ENCODE measurements around the gene CSMD2.

Gene CSMD2

GRCh38 chr1:33617451-33617850, 547.6 kb downstream of the CSMD2 start:
- Histone ChIP-seq H3K9me3 (ENCODE audit: insufficient read depth, low read length) (no peaks in the 10 kb centered on the region), H3K4me3 (ENCODE audit: insufficient read length, low read depth) (no peak overlapping the region), H3K36me3 (ENCODE audit: insufficient read depth, insufficient read length, low read length) (no peaks in the 10 kb centered on the region), H3K4me1 (ENCODE audit: insufficient read depth, insufficient read length) (no peaks in the 10 kb centered on the region), H3K9ac (ENCODE audit: insufficient read length, low read depth) (no peak overlapping the region), H3K27me3 (ENCODE audit: insufficient read depth, insufficient read length) (no peaks in the 10 kb centered on the region)
- DNase-seq (ENCODE audit: low read depth, low spot score) = no peak
- TF ChIP-seq ZNF274 (IDR thresholded peaks at IDR 0.05; ENCODE audit: low read depth, low read length) (no peak), YY1 (IDR thresholded peaks at IDR 0.05; ENCODE audit: insufficient read depth, insufficient read length) (no peak), SUZ12 (IDR thresholded peaks at IDR 0.05; ENCODE audit: extremely low read depth, insufficient read depth, insufficient read length) (no peak)

DNA sequence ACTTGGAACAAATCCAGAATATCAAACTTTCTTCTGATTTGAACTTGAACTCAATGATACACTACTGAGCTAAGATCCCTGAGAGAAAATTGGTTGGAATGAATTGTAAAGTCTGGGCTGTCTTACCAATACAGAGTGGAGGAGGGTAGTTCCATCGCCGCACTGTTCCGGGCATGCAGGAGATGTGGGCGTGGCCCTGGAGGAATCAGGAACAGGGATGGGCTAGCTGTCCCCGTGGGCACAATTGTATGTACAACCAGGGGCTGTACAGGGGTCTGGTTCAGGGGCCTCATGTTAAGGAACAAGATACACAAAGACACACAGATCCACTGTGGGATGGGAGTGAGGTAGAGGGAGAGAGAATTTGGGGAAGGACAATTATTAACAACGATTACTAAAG, 548.2 kb downstream of the CSMD2 start:
- Histone ChIP-seq H3K36me3 (ENCODE audit: insufficient read depth, insufficient read length, low read length) (no peaks in the 10 kb centered on the region), H3K27me3 (ENCODE audit: insufficient read depth, insufficient read length) (no peaks in the 10 kb centered on the region), H3K9me3 (ENCODE audit: insufficient read depth, low read length) (no peaks in the 10 kb centered on the region), H3K4me3 (ENCODE audit: insufficient read length, low read depth) (no peak overlapping the region), H3K4me1 (ENCODE audit: insufficient read depth, insufficient read length) (no peaks in the 10 kb centered on the region), H3K9ac (ENCODE audit: insufficient read length, low read depth) (no peak overlapping the region)
- TF ChIP-seq SUZ12 (IDR thresholded peaks at IDR 0.05; ENCODE audit: extremely low read depth, insufficient read depth, insufficient read length) (no peak), ZNF274 (IDR thresholded peaks at IDR 0.05; ENCODE audit: low read depth, low read length) (no peak), YY1 (IDR thresholded peaks at IDR 0.05; ENCODE audit: insufficient read depth, insufficient read length) (no peak)
- DNase-seq (ENCODE audit: low read depth, low spot score) = no peak

GRCh38 chr1:33615546-33615945, 549.5 kb downstream of the CSMD2 start:
- TF ChIP-seq SUZ12 (IDR thresholded peaks at IDR 0.05; ENCODE audit: extremely low read depth, insufficient read depth, insufficient read length) (no peak), ZNF274 (IDR thresholded peaks at IDR 0.05; ENCODE audit: low read depth, low read length) (no peak), YY1 (IDR thresholded peaks at IDR 0.05; ENCODE audit: insufficient read depth, insufficient read length) (no peak)
- Histone ChIP-seq H3K36me3 (ENCODE audit: insufficient read depth, insufficient read length, low read length) (no peaks in the 10 kb centered on the region), H3K9me3 (ENCODE audit: insufficient read depth, low read length) (no peaks in the 10 kb centered on the region), H3K4me3 (ENCODE audit: insufficient read length, low read depth) (no peak overlapping the region), H3K4me1 (ENCODE audit: insufficient read depth, insufficient read length) (no peaks in the 10 kb centered on the region), H3K27me3 (ENCODE audit: insufficient read depth, insufficient read length) (no peaks in the 10 kb centered on the region), H3K9ac (ENCODE audit: insufficient read length, low read depth) (no peak overlapping the region)
- DNase-seq (ENCODE audit: low read depth, low spot score) = no peak

GRCh38 chr1:33610864-33611455, 554.1 kb downstream of the CSMD2 start:
- TF ChIP-seq YY1 (IDR thresholded peaks at IDR 0.05; ENCODE audit: insufficient read depth, insufficient read length) = no peak
- TF ChIP-seq ZNF274 (IDR thresholded peaks at IDR 0.05; ENCODE audit: low read depth, low read length) = no peak
- TF ChIP-seq SUZ12 (IDR thresholded peaks at IDR 0.05; ENCODE audit: extremely low read depth, insufficient read depth, insufficient read length) = no peak
- Histone ChIP-seq H3K27me3 (ENCODE audit: insufficient read depth, insufficient read length) (no peaks in the 10 kb centered on the region), H3K9ac (ENCODE audit: insufficient read length, low read depth) (no peak overlapping the region), H3K4me3 (ENCODE audit: insufficient read length, low read depth) (no peak overlapping the region), H3K9me3 (ENCODE audit: insufficient read depth, low read length) (no peaks in the 10 kb centered on the region), H3K4me1 (ENCODE audit: insufficient read depth, insufficient read length) (no peaks in the 10 kb centered on the region), H3K36me3 (ENCODE audit: insufficient read depth, insufficient read length, low read length) (no peaks in the 10 kb centered on the region)
- no peak for DNase-seq (ENCODE audit: low read depth, low spot score)

DNA sequence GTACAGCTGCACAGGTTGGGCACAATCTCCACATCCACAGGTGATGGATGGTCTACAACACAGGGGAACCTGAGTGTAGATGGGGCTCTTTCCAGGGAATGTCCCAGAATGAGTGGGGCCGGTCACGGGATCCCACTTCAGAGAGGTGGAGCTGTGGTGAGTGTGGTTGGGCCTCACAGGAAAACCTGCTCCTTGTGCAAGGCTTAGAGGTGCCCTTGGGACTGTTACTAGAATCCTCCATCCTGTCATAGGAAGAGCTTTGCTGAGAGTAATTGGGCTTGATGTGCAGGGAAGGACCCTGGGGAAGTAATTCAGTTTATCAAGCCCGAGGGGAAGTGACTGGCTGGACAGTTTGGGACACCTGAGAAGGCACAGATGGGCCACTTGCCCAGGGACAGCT, 554.6 kb downstream of the CSMD2 start:
- no peak for DNase-seq (ENCODE audit: low read depth, low spot score)
- Histone ChIP-seq H3K9me3 (ENCODE audit: insufficient read depth, low read length) (no peaks in the 10 kb centered on the region), H3K36me3 (ENCODE audit: insufficient read depth, insufficient read length, low read length) (no peaks in the 10 kb centered on the region), H3K27me3 (ENCODE audit: insufficient read depth, insufficient read length) (no peaks in the 10 kb centered on the region), H3K9ac (ENCODE audit: insufficient read length, low read depth) (no peak overlapping the region), H3K4me1 (ENCODE audit: insufficient read depth, insufficient read length) (no peaks in the 10 kb centered on the region), H3K4me3 (ENCODE audit: insufficient read length, low read depth) (no peak overlapping the region)
- TF ChIP-seq ZNF274 (IDR thresholded peaks at IDR 0.05; ENCODE audit: low read depth, low read length) = no peak
- TF ChIP-seq SUZ12 (IDR thresholded peaks at IDR 0.05; ENCODE audit: extremely low read depth, insufficient read depth, insufficient read length) = no peak
- TF ChIP-seq YY1 (IDR thresholded peaks at IDR 0.05; ENCODE audit: insufficient read depth, insufficient read length) = no peak

- no peaks in the 10 kb centered on the region for H3K4me1 ChIP-seq (ENCODE audit: insufficient read depth, insufficient read length)
- TF ChIP-seq YY1 (IDR thresholded peaks at IDR 0.05; ENCODE audit: insufficient read depth, insufficient read length) (no peak), SUZ12 (IDR thresholded peaks at IDR 0.05; ENCODE audit: extremely low read depth, insufficient read depth, insufficient read length) (no peak), ZNF274 (IDR thresholded peaks at IDR 0.05; ENCODE audit: low read depth, low read length) (no peak)
- H3K36me3 ChIP-seq (ENCODE audit: insufficient read depth, insufficient read length, low read length) = no peaks in the 10 kb centered on the region
These were observed 555.3 kb downstream of the CSMD2 start for GRCh38 chr1:33609739-33610138.

DNA sequence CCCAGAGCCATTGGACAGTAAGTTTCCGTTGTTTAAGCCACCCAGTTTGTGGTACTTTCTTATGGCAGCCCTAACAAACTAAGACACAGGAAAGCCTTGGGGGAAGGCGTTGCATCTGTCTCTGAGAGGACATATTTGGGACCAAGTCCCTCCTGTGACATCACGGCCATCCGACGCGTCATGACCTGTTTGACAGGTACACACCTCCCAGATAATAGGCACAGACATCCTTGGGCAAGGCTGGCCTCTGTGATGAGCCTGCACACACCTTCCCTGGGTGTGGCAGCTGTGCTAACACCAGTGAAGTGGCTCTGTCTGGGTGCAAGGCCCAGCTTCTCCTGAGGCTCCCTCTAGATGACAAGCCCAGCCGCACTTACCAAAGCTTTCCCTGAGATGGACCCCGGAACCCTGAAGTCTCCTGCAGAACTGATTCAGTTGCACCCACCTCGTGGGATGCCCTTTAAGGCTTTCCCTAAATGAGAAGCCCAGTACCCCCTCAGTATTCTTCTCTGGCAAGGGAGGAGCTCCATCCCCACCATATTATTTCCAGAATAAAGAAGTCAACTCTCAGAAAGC, 556.1 kb downstream of the CSMD2 start:
- Histone ChIP-seq H3K9me3 (ENCODE audit: insufficient read depth, low read length) (no peaks in the 10 kb centered on the region), H3K9ac (ENCODE audit: insufficient read length, low read depth) (no peak overlapping the region), H3K36me3 (ENCODE audit: insufficient read depth, insufficient read length, low read length) (no peaks in the 10 kb centered on the region), H3K4me3 (ENCODE audit: insufficient read length, low read depth) (no peak overlapping the region), H3K27me3 (ENCODE audit: insufficient read depth, insufficient read length) (peaks cover 2% of the 10 kb centered on the region), H3K4me1 (ENCODE audit: insufficient read depth, insufficient read length) (no peaks in the 10 kb centered on the region)
- TF ChIP-seq SUZ12 (IDR thresholded peaks at IDR 0.05; ENCODE audit: extremely low read depth, insufficient read depth, insufficient read length) (no peak), ZNF274 (IDR thresholded peaks at IDR 0.05; ENCODE audit: low read depth, low read length) (no peak), YY1 (IDR thresholded peaks at IDR 0.05; ENCODE audit: insufficient read depth, insufficient read length) (no peak)
- DNase-seq (ENCODE audit: low read depth, low spot score) = no peak

More at GRCh38 chr1:33609739-33610138, 555.3 kb downstream of the CSMD2 start:
- Histone ChIP-seq H3K9me3 (ENCODE audit: insufficient read depth, low read length) (no peaks in the 10 kb centered on the region), H3K9ac (ENCODE audit: insufficient read length, low read depth) (no peak overlapping the region), H3K4me3 (ENCODE audit: insufficient read length, low read depth) (no peak overlapping the region), H3K27me3 (ENCODE audit: insufficient read depth, insufficient read length) (no peaks in the 10 kb centered on the region)
- no peak for DNase-seq (ENCODE audit: low read depth, low spot score)

Data from NT2/D1 (cell line).